Spleen (tissue), 7 donors: Measurements from ENCODE around the gene PRSS1.
"Not testable (repeated sequence)": the region's sequence is repeated elsewhere in the genome, so short reads cannot be mapped to it uniquely, and the experiment has no call there.

Experiments used
- POLR2A ChIP-seq, 3 donors: fragments of 450-650 bp; IDR thresholded peaks; one replicate each; pipeline ENCODE4 v1.5.1; 2017; ENCODE audit warnings: antibody characterized with exemption in 3 of 3, mild to moderate bottlenecking in 1 of 3
- TF ChIP-seq, protein P1 (sequence below), 11 experiments: fragments of 200-600 bp in 7 of 11; fragments of 450-650 bp in 4 of 11; sonication (generic) in 4 of 11; IDR thresholded peaks in 8 of 11; conservative IDR thresholded peaks in 3 of 11; 1 replicate in 7 of 11; 2 replicates in 4 of 11; pipeline versions ENCODE4 v1.4.0 to v1.8.0; 2016 to 2021; ENCODE audit warnings: antibody characterized with exemption in 11 of 11, inconsistent platforms in 4 of 11, mild to moderate bottlenecking in 1 of 11
- donor health status: DM: no; HTN: no; CAD: no; lungs with moderate emphysema.
- donor health status: DM: no; HTN: no; CAD: no.
- donor health status: DM: no; HTN: no; CAD: no.

DNA sequence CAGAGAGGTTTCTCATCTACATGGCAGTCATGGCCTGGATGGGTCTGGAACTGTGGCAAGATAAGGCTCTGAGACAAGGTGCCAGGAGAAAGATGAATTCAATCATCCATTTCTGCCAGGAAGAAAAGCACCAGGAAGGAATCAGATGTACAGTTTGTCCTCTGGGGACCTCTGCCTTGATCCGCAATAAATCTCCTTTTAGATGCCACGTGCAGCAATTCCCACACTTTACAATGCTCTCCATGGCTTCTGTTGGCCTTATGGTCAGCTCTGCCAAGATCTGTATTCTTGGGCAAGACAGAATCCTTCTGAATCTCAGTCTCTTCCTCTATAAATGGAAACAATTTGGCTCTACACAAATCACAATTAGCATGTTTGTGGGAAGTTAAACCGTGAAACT is 9.0 kb downstream of the PRSS1 start:
- TF ChIP-seq, protein P1, sequence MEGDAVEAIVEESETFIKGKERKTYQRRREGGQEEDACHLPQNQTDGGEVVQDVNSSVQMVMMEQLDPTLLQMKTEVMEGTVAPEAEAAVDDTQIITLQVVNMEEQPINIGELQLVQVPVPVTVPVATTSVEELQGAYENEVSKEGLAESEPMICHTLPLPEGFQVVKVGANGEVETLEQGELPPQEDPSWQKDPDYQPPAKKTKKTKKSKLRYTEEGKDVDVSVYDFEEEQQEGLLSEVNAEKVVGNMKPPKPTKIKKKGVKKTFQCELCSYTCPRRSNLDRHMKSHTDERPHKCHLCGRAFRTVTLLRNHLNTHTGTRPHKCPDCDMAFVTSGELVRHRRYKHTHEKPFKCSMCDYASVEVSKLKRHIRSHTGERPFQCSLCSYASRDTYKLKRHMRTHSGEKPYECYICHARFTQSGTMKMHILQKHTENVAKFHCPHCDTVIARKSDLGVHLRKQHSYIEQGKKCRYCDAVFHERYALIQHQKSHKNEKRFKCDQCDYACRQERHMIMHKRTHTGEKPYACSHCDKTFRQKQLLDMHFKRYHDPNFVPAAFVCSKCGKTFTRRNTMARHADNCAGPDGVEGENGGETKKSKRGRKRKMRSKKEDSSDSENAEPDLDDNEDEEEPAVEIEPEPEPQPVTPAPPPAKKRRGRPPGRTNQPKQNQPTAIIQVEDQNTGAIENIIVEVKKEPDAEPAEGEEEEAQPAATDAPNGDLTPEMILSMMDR (IDR thresholded peaks at IDR 0.05 in 8 of 11, conservative IDR thresholded peaks at IDR 0.05 in 3 of 11), result not testable (repeated sequence)
- TF ChIP-seq POLR2A (IDR thresholded peaks at IDR 0.05), result not testable (repeated sequence)
